HepG2 (cell line): ENCODE measurements around the gene SH2D7. TPM values are rescaled to one million over a fixed set of nuclear protein-coding genes. Genes with fewer than 3 reads are reported as not detected.

ENCODE experiments used
- ADNP ChIP-seq: sonication (generic); formaldehyde crosslinking; IDR thresholded peaks from 2 replicates; pipeline ENCODE4 v1.4.0; 2020; ENCODE audit warnings: missing genetic modification reagents
- BCL6 ChIP-seq: IDR thresholded peaks from 2 replicates; pipeline ENCODE4 v1.6.1; 2016; ENCODE audit warnings: missing genetic modification reagents, missing compliant biosample characterization
- DDIT3 ChIP-seq: sonication (generic); formaldehyde crosslinking; IDR thresholded peaks from 2 replicates; pipeline ENCODE4 v1.4.0; 2020; ENCODE audit warnings: mild to moderate bottlenecking, missing genetic modification reagents
- HMGA1 ChIP-seq: sonication (generic); formaldehyde crosslinking; conservative IDR thresholded peaks from 2 replicates; pipeline ENCODE4 v1.4.0; 2020; ENCODE audit warnings: missing genetic modification reagents
- KAT2B ChIP-seq: fragments of 150-350 bp; IDR thresholded peaks from 2 replicates; pipeline ENCODE4 v1.6.1; 2014; ENCODE audit warnings: low read depth, low read length, borderline replicate concordance
- KAT7 ChIP-seq: IDR thresholded peaks from 2 replicates; pipeline ENCODE4 v1.6.1; 2018; ENCODE audit warnings: borderline replicate concordance, missing compliant biosample characterization
- KLF11 ChIP-seq: IDR thresholded peaks from 2 replicates; pipeline ENCODE4 v1.6.1; 2016; ENCODE audit warnings: missing compliant biosample characterization
- NAIF1 ChIP-seq: sonication (generic); formaldehyde crosslinking; IDR thresholded peaks from 2 replicates; pipeline ENCODE4 v1.5.0; 2020; ENCODE audit warnings: mild to moderate bottlenecking, missing genetic modification reagents, borderline replicate concordance
- RAD21 ChIP-seq: fragments of 450-650 bp; formaldehyde crosslinking; IDR thresholded peaks from 2 replicates; pipeline ENCODE4 v1.5.0; 2020; ENCODE audit warnings: mild to moderate bottlenecking
- RCOR2 ChIP-seq: IDR thresholded peaks from 2 replicates; pipeline ENCODE4 v1.6.1; 2016; ENCODE audit warnings: missing biosample characterization, missing genetic modification reagents
- REXO4 ChIP-seq: sonication (generic); formaldehyde crosslinking; IDR thresholded peaks from 2 replicates; pipeline ENCODE4 v1.8.0; 2022; ENCODE audit warnings: missing genetic modification reagents, mild to moderate bottlenecking, borderline replicate concordance
- RORA ChIP-seq: sonication (generic); formaldehyde crosslinking; IDR thresholded peaks from 2 replicates; pipeline ENCODE4 v1.5.0; 2020; ENCODE audit warnings: mild to moderate bottlenecking, missing genetic modification reagents, moderate library complexity
- SOX13 ChIP-seq, 3 experiments: fragments of 450-650 bp in 1 of 3; sonication (generic) in 1 of 3; formaldehyde crosslinking in 1 of 3; IDR thresholded peaks in 2 of 3; conservative IDR thresholded peaks in 1 of 3; 2 replicates each; pipeline versions ENCODE4 v1.5.0 to v1.6.1; 2016 to 2020; ENCODE audit warnings: antibody characterized with exemption in 1 of 3, mild to moderate bottlenecking in 1 of 3, missing compliant biosample characterization in 1 of 3, missing genetic modification reagents in 1 of 3, moderate library complexity in 1 of 3
- THAP11 ChIP-seq: IDR thresholded peaks from 2 replicates; pipeline ENCODE4 v1.6.1; 2016; ENCODE audit warnings: missing biosample characterization, missing genetic modification reagents
- ZBTB7A ChIP-seq: sonication (generic); formaldehyde crosslinking; IDR thresholded peaks from 2 replicates; pipeline ENCODE4 v1.8.0; 2022; ENCODE audit warnings: mild to moderate bottlenecking, missing genetic modification reagents
- ZMYM3 ChIP-seq: sonication (generic); formaldehyde crosslinking; IDR thresholded peaks from 2 replicates; pipeline ENCODE4 v1.5.1; 2020; ENCODE audit warnings: mild to moderate bottlenecking, missing genetic modification reagents
- ZNF253 ChIP-seq: sonication (generic); formaldehyde crosslinking; IDR thresholded peaks from 2 replicates; pipeline ENCODE4 v1.8.0; 2022; ENCODE audit warnings: mild to moderate bottlenecking, missing genetic modification reagents, borderline replicate concordance
- ZNF431 ChIP-seq: sonication (generic); formaldehyde crosslinking; IDR thresholded peaks from 2 replicates; pipeline ENCODE4 v1.9.0; 2022; ENCODE audit warnings: missing genetic modification reagents, low read depth, mild to moderate bottlenecking, borderline replicate concordance
- ZNF629 ChIP-seq: sonication (generic); formaldehyde crosslinking; conservative IDR thresholded peaks from 2 replicates; pipeline ENCODE4 v1.5.0; 2020; ENCODE audit warnings: missing genetic modification reagents
- ZNF670 ChIP-seq: sonication (generic); formaldehyde crosslinking; IDR thresholded peaks from 2 replicates; pipeline ENCODE4 v1.8.0; 2022; ENCODE audit warnings: mild to moderate bottlenecking, missing genetic modification reagents, borderline replicate concordance
- polyA plus RNA-seq, 8 experiments: library from polyadenylated mRNA; depleted of rRNA in 3 of 8; stranded (reverse) in 7 of 8; unstranded in 1 of 8; fragments of >200 nt; fragmentation: Illumina TruSeq in 4 of 8; extraction: Trizol in 4 of 8; gene quantifications; 2 replicates each; pipeline versions ENCODE4 v1.2.1 to v1.2.3, GENCODE V29; 2011 to 2016; ENCODE audit warnings: low read depth in 4 of 8, missing spikeins in 1 of 8, mixed read lengths in 1 of 8; ENCODE audit not compliant: insufficient read depth in 1 of 8
- total RNA-seq, 5 experiments: library from RNA; depleted of rRNA; stranded (reverse); fragments of >200 nt; fragmentation: Illumina TruSeq; extraction: Trizol; gene quantifications; 2 replicates each; pipeline ENCODE4 v1.2.3, GENCODE V29; 2016; ENCODE audit warnings: low read depth in 1 of 5
- TF ChIP-seq, protein P1 (sequence below): sonication (generic); formaldehyde crosslinking; IDR thresholded peaks from 2 replicates; pipeline ENCODE4 v1.4.0; 2020; ENCODE audit warnings: low read depth, mild to moderate bottlenecking, missing genetic modification reagents
- TF ChIP-seq, protein P2 (sequence below): sonication (generic); formaldehyde crosslinking; IDR thresholded peaks from 2 replicates; pipeline ENCODE4 v1.4.0; 2020; ENCODE audit warnings: missing genetic modification reagents
- TF ChIP-seq, protein P3 (sequence below): sonication (generic); formaldehyde crosslinking; IDR thresholded peaks from 2 replicates; pipeline ENCODE4 v1.9.0; 2022; ENCODE audit warnings: missing genetic modification reagents, mild to moderate bottlenecking, borderline replicate concordance

SH2D7 gene
- total and polyA plus RNA-seq, 2 of the 13 experiments (the other 11 are each of a cell fraction or from before 2014, with no cell fraction given): not detected

- TF ChIP-seq BCL6: no peak
- TF ChIP-seq ZNF431 (CRISPR knock-in tag): no peak
- TF ChIP-seq KLF11 (CRISPR knock-in tag): no peak
- TF ChIP-seq RAD21 (CRISPR knock-in tag): no peak
- no peak for TF ChIP-seq ZNF670 (CRISPR knock-in tag)
- no peak for TF ChIP-seq KAT2B
- TF ChIP-seq, protein P1, sequence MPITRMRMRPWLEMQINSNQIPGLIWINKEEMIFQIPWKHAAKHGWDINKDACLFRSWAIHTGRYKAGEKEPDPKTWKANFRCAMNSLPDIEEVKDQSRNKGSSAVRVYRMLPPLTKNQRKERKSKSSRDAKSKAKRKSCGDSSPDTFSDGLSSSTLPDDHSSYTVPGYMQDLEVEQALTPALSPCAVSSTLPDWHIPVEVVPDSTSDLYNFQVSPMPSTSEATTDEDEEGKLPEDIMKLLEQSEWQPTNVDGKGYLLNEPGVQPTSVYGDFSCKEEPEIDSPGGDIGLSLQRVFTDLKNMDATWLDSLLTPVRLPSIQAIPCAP (CRISPR knock-in tag): no peak
- TF ChIP-seq REXO4 (CRISPR knock-in tag): no peak
- TF ChIP-seq HMGA1 (CRISPR knock-in tag): no peak
- no peak for TF ChIP-seq RORA (CRISPR knock-in tag)
- TF ChIP-seq KAT7 (CRISPR knock-in tag): no peak
- TF ChIP-seq SOX13 (IDR thresholded peaks at IDR 0.05): no peak
- TF ChIP-seq SOX13 (CRISPR knock-in tag; conservative IDR thresholded peaks at IDR 0.05 in 1 of 2, IDR thresholded peaks at IDR 0.05 in 1 of 2): peak in 1 of 2 experiments; percentile 23; a peak in 1 of 4 replicates
- 0 out of 2 replicates have a peak, but pooled peaks have one; percentile 12 for TF ChIP-seq THAP11 (CRISPR knock-in tag)
- TF ChIP-seq, protein P2, sequence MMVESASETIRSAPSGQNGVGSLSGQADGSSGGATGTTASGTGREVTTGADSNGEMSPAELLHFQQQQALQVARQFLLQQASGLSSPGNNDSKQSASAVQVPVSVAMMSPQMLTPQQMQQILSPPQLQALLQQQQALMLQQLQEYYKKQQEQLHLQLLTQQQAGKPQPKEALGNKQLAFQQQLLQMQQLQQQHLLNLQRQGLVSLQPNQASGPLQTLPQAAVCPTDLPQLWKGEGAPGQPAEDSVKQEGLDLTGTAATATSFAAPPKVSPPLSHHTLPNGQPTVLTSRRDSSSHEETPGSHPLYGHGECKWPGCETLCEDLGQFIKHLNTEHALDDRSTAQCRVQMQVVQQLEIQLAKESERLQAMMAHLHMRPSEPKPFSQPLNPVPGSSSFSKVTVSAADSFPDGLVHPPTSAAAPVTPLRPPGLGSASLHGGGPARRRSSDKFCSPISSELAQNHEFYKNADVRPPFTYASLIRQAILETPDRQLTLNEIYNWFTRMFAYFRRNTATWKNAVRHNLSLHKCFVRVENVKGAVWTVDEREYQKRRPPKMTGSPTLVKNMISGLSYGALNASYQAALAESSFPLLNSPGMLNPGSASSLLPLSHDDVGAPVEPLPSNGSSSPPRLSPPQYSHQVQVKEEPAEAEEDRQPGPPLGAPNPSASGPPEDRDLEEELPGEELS: no peak
- peak; percentile 60; the same call in 1 of the 2 replicates for TF ChIP-seq RCOR2 (CRISPR knock-in tag)
- no peak for TF ChIP-seq DDIT3
- TF ChIP-seq NAIF1 (CRISPR knock-in tag): no peak
- TF ChIP-seq ADNP (CRISPR knock-in tag): 0 out of 2 replicates have a peak, but pooled peaks have one; percentile 20
- peak; percentile 97 for TF ChIP-seq ZNF629 (CRISPR knock-in tag)
- TF ChIP-seq, protein P3, sequence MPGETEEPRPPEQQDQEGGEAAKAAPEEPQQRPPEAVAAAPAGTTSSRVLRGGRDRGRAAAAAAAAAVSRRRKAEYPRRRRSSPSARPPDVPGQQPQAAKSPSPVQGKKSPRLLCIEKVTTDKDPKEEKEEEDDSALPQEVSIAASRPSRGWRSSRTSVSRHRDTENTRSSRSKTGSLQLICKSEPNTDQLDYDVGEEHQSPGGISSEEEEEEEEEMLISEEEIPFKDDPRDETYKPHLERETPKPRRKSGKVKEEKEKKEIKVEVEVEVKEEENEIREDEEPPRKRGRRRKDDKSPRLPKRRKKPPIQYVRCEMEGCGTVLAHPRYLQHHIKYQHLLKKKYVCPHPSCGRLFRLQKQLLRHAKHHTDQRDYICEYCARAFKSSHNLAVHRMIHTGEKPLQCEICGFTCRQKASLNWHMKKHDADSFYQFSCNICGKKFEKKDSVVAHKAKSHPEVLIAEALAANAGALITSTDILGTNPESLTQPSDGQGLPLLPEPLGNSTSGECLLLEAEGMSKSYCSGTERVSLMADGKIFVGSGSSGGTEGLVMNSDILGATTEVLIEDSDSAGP (CRISPR knock-in tag): peak; percentile 33; the same call in 1 of the 2 replicates
- TF ChIP-seq ZBTB7A (CRISPR knock-in tag): peak; percentile 90
- TF ChIP-seq ZMYM3 (CRISPR knock-in tag): peak; percentile 96
- no peak; the same call in 1 of the 2 replicates for TF ChIP-seq ZNF253 (CRISPR knock-in tag)
Measured at GRCh38 chr15:78083687-78084448, 8.5 kb upstream of the SH2D7 start (continued).
